Activated CD8-positive, alpha-beta T cell treated with anti-CD3 and anti-CD28 coated beads for 36 hours (primary cell): Measurements from ENCODE around the gene CFL1. TPM values are rescaled to one million over a fixed set of nuclear protein-coding genes. Genes with fewer than 3 reads are reported as not detected.

Source experiments
- ATAC-seq: fragments of 200-7000 bp; cut with Tn5 transposase; one replicate; pipeline ENCODE4 v1.10.0; 2021; ENCODE audit warnings: mild to moderate bottlenecking, moderate library complexity
- CTCF ChIA-PET: fragments of 350-600 bp; sonication (Branson Sonifier 250); formaldehyde crosslinking; loops from one replicate; lab custom pipeline; 2021; ENCODE audit warnings: antibody characterized with exemption; lab: Charles Lee
- POLR2A ChIA-PET: fragments of 350-600 bp; sonication (Branson Sonifier 250); formaldehyde crosslinking; loops from one replicate; lab custom pipeline; 2021; ENCODE audit warnings: antibody characterized with exemption; lab: Charles Lee
- DNase-seq: peaks from one replicate; pipeline ENCODE4 v3.0.0-alpha.2; 2020
- H3K27ac Mint-ChIP-seq: one replicate; pipeline ENCODE4 v1.8.0; 2021; ENCODE audit warnings: mild to moderate bottlenecking, mixed read lengths
- H3K27me3 Mint-ChIP-seq: one replicate; pipeline ENCODE4 v1.8.0; 2021; ENCODE audit warnings: mixed read lengths
- H3K36me3 Mint-ChIP-seq: one replicate; pipeline ENCODE4 v1.8.0; 2021; ENCODE audit warnings: low read depth, mixed read lengths
- H3K4me1 Mint-ChIP-seq: one replicate; pipeline ENCODE4 v1.8.0; 2021; ENCODE audit warnings: low read depth, mixed read lengths
- H3K4me3 Mint-ChIP-seq: one replicate; pipeline ENCODE4 v1.8.0; 2021; ENCODE audit warnings: mild to moderate bottlenecking, moderate library complexity, mixed read lengths
- H3K9me3 Mint-ChIP-seq: one replicate; pipeline ENCODE4 v1.8.0; 2021; ENCODE audit warnings: mixed read lengths
- CTCF ChIP-seq: fragments of 200-600 bp; IDR thresholded peaks from one replicate; pipeline ENCODE4 v1.8.0; 2022; ENCODE audit warnings: antibody characterized with exemption, mild to moderate bottlenecking
- intact Hi-C: fragments of 100-400 bp; cut with micrococcal nuclease; formaldehyde crosslinking; loops from one replicate; pipeline ENCODE4 v1.10.0; 2022
- total RNA-seq, 2 experiments: library from RNA; stranded (reverse); gene quantifications; one replicate each; pipeline ENCODE4 v1.2.3, GENCODE V29; 2021

CFL1 gene
- total RNA-seq, 2 experiments from 2014 or later: 1,059 to 1,062 TPM

DNA sequence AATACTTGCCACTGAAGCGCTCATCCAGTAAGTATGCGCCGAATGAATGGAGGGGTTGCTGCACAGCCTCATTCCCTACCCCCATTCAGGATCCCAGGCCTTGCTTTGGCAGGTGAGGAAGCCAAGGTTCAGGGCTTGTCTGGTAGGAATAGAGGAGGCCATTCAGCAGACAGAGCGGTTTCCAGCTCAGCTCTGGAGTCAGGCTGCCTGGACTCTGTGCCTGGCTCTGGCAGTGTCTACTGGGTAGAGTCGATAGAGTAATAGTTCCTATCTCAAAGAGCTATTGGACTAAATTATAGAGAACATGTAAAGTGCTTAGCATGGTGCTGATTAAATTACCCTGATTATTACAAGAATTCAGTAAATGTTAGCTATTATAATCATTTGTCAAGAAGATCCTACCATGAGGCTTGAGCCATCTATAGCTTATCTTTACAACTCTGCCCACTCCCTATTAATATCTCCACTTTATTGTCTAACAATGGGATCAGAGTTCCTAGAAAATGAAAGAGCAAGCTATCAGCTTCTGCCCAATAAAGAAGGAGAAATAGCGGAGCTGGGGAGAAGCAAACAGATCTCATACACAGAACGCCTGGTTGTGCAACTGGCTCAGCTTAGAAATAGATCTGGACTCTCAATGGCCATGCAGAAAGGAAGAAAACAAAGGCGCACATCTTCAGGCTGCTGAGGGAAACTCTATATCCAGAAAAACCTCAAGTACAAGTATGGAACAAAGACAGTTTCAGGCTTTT lies 30.8 kb downstream of the CFL1 start:
- Mint-ChIP-seq H3K4me3 (no peak overlapping the region), H3K27ac (no peak overlapping the region), H3K9me3 (no peaks in the 10 kb centered on the region), H3K27me3 (peaks cover 2% of the 10 kb centered on the region), H3K36me3 (no peaks in the 10 kb centered on the region), H3K4me1 (peaks cover 28% of the 10 kb centered on the region)
- ATAC-seq (no peak), DNase-seq (no peak)
- CTCF ChIA-PET: interaction anchor here (0.8 to 3.1 kb wide), 12 partner anchors 9 to 233 kb away, joined by 3 to 30 read pairs (median 5); partner anchors contain the start of genes AP5B1 and KAT5
- intact Hi-C loops: no loop called here
- no peak for TF ChIP-seq CTCF
- POLR2A ChIA-PET: interaction anchor here (1.0 to 1.8 kb wide), 4 partner anchors 9 to 64 kb away, joined by 3 to 5 read pairs (median 4); no protein-coding TSS in a partner anchor

- H3K27ac Mint-ChIP-seq: no peak overlapping the region
- H3K36me3 Mint-ChIP-seq: no peaks in the 10 kb centered on the region
- no peaks in the 10 kb centered on the region for H3K27me3 Mint-ChIP-seq
- ATAC-seq: no peak
- intact Hi-C loops: no loop called here
- no peak for TF ChIP-seq CTCF
- ChIA-PET CTCF (interaction anchor here (0.7 to 9.4 kb wide), 6 partner anchors 9 to 168 kb away, joined by 3 to 235 read pairs (median 4); partner anchors contain the start of gene AP5B1), POLR2A (interaction anchor here (0.5 to 1.7 kb wide), 7 partner anchors 10 to 180 kb away, joined by 3 to 4 read pairs (median 4); partner anchors contain the start of genes KAT5 and SNX32)
- H3K9me3 Mint-ChIP-seq: no peaks in the 10 kb centered on the region
- DNase-seq: no peak
- peaks cover 13% of the 10 kb centered on the region for H3K4me1 Mint-ChIP-seq
- H3K4me3 Mint-ChIP-seq: no peak overlapping the region
Observed at GRCh38 chr11:65822776-65823528, 35.0 kb downstream of the CFL1 start.

- DNase-seq (no peak), ATAC-seq (no peak)
- intact Hi-C loops: no loop called here
- CTCF ChIA-PET: interaction anchor here (5.7 to 9.4 kb wide), 2 partner anchors 46 to 100 kb away, joined by 36 to 235 read pairs; partner anchors contain the start of genes AP5B1 and RNASEH2C
- no peaks in the 10 kb centered on the region for H3K36me3 Mint-ChIP-seq
- no peak overlapping the region for H3K4me3 Mint-ChIP-seq
- no peaks in the 10 kb centered on the region for H3K9me3 Mint-ChIP-seq
- H3K4me1 Mint-ChIP-seq: peaks cover 17% of the 10 kb centered on the region
- H3K27ac Mint-ChIP-seq: no peak overlapping the region
- TF ChIP-seq CTCF: no peak
- POLR2A ChIA-PET: no interaction called here
- no peaks in the 10 kb centered on the region for H3K27me3 Mint-ChIP-seq
Observed at GRCh38 chr11:65821107-65821506, 36.9 kb downstream of the CFL1 start.

GRCh38 chr11:65817835-65818680 lies 39.9 kb downstream of the CFL1 start:
- CTCF ChIA-PET: interaction anchor here (0.7 to 9.4 kb wide), 36 partner anchors 9 to 194 kb away, joined by 3 to 235 read pairs (median 4); partner anchors contain the start of genes AP5B1, CCDC85B, CFL1 and FIBP
- POLR2A ChIA-PET: interaction anchor here (0.5 to 3.5 kb wide), 10 partner anchors 9 to 220 kb away, joined by 3 to 15 read pairs (median 4); partner anchors contain the start of genes AP5B1 and KAT5
- Mint-ChIP-seq H3K27ac (peak overlapping the region; percentile 82), H3K4me1 (peaks cover 17% of the 10 kb centered on the region), H3K36me3 (peaks cover 1% of the 10 kb centered on the region), H3K27me3 (no peaks in the 10 kb centered on the region), H3K4me3 (peak overlapping the region; percentile 72), H3K9me3 (no peaks in the 10 kb centered on the region)
- peak; percentile 97 for DNase-seq
- ATAC-seq: peak; percentile 94
- TF ChIP-seq CTCF: peak; percentile 100
- intact Hi-C loops: loop anchor here (2.0 to 5.0 kb wide), 2 partner anchors 37 to 106 kb away; partner anchors contain the start of genes AP5B1 and KAT5
